Measurements from ENCODE around the gene RNF157.

RNF157 gene

DNA sequence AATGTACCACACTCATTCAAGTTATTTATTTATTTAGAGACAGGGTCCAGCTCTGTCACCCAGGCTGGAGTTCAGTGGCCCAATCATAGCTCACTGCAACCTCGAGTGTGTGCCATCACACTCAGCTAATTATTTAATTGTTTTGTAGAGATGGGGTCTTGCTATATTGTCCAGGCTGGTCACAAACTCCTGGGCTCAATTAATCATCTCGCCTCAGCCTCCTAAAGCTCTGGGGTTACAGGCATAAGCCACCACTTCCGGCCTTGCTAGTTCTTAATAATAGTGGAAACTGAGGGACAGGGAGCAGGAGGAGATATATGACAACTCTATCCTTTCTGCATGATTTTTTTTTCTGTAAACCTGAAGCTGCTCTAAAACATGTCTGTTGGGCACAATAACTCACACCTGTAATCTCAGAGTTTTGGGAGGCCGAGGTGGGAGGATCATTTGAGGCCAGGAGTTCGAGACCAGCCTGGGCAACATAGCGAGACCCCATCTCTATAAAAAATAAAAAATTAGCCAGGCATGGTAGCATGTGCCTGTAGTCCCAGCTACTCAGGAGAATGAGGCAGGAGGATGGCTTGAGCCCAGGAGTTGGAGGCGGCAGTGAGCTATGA is 125.0 kb downstream of the RNF157 start:
- no peak for DNase-seq

DNA sequence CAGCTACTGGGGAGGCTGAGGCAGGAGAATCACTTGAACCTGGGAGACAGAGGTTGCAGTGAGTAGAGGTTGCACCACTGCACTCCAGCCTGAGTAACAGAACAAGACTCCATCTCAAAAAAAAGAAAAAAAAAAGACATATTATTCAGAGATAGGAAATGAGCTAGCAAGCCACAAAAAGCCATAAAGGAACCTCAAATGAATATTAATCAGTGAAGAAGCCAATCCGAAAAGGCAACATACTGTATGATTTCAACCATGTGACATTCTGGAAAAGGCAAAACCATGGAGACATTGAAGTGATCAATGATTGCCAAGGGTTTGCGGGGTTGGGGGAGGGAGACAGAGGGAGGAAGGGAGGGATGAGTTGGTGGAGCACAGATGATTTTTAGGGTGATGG is 128.3 kb downstream of the RNF157 start:
- DNase-seq: no peak

DNA sequence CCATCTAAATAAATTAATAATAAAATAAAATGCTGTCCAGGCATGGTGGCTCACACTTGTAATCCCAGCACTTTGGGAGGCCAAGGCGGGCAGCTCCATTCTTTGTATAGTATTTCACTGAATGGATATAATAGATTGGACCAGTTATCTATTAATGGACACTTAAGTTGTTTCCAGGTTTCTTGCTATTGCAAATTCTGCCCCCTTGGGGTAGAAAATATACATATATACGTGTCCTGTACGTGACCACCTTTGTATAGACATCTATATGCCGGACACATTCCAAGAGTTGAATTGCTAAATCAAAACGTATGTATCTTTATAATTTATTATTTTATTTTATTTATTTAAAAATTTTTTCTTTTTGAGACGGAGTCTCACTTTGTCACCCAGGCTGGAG is 132.8 kb downstream of the RNF157 start:
- DNase-seq: no peak

GRCh38 chr17:76106703-76107102 is 133.6 kb downstream of the RNF157 start:
- DNase-seq: no peak

GRCh38 chr17:76104896-76105231 is 135.4 kb downstream of the RNF157 start:
- DNase-seq: no peak

- DNase-seq: no peak
These were observed 136.0 kb downstream of the RNF157 start for GRCh38 chr17:76104140-76104895.

DNA sequence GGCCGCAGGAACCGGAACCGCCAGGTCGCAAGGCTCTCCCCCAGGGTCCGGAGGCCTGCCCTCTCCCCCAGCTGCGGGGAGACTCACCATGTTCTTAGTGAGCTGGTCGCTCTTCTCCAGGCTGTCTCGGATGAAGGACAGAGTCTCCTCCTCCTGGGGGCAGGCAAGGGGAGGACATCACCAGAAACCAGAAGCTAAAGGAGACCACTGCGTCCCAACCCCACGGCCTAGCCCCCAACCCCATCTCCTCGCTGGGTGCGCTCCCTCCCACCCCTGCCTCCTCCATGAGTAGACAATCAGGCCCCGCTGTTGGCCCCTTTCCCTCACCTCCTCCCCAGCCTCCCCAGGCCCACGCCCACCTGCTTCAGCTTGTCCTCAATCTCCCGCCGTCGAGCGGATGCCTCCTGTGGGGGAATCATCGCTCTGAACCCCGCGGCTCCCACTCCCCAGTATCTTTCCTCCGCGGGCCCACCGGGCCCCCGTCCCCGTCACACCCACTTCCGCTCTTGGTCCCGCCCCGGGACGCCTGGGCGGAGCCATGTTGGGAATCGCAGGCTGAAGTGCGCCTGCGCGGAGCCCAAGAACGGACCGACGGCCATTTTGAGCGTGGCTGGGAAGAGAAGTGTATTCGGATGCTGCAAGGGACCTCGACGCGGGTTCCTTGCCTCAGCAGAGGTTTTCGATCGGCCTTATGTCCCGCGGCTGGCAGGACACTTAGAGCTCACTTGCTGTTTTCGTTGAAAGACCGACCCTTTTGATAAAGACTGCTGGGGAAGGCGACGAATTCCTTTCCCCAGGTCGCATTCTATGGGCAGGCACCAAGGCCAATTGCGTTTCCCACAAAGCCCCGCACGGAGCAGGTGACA is 136.8 kb downstream of the RNF157 start, which contains the start of gene EXOC7:
Gene EXOC7, minus strand, starts transcription at position 514 of the 866 bp plus-strand sequence. Its CDS starts 95 bp downstream, at position 419.
- peak; percentile 74 for DNase-seq

DNA sequence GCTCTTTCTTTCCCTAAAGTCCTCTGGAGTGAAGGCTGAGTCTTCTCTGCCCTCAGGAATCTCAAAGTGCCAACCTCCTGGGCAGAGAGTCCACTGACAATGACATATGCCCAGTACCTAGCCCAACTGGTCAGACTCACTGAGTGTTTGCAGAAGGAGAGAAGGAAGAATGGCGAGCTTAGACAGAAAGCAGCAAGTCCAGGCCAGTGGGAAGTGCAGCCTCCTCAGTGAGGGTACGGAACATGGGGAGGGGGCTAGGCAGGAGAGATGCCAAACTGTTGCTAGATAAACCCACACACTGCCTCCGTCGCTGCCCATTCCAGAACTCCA is 137.4 kb downstream of the RNF157 start:
- no peak for DNase-seq

DNA sequence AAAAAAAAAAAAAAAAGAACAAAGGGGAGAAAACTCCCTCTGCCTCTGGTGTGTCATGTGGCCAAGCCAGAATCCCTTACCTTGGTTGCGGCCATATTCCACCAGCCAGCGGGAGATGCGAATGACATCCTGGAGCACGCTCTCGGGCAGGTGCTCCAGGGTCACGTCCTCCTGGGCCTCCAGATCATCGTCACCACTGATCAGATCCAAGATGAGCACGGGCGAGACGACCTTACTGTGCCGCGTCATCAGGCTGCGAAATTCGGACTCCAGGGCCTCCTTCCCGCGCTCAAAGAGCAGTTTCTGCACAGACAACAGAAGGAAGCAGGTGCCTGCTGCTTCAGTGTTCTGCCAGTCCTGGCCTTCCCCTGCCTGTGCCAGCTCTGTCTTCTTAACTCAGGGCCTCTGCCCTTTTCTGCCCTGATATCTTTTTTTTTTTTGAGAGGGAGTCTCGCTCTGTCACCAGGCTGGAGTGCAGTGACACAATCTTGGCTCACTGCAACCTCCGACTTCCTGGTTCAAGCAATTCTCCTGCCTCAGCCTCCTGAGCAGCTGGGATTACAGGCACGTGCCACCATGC is 142.5 kb downstream of the RNF157 start:
- DNase-seq: no peak

GRCh38 chr17:76095943-76096342 is 144.3 kb downstream of the RNF157 start:
- no peak for DNase-seq

- DNase-seq: no peak
These were observed 146.2 kb downstream of the RNF157 start for GRCh38 chr17:76094046-76094445.

- DNase-seq: peak; percentile 8
These were observed 147.5 kb downstream of the RNF157 start for GRCh38 chr17:76092526-76093413.

All from 8988T (cell line).